IPS-18a (cell line): ENCODE results near the gene IL15RA.
"Not testable (repeated sequence)": the region's sequence is repeated elsewhere in the genome, so short reads cannot be mapped to it uniquely, and the experiment has no call there.

ENCODE experiments used
- H3K27ac ChIP-seq: one replicate; pipeline ENCODE4 v1.5.1; 2013; ENCODE audit warnings: low read length
- H3K27me3 ChIP-seq: one replicate; pipeline ENCODE4 v1.6.1; 2013; ENCODE audit warnings: mild to moderate bottlenecking, low read length; ENCODE audit not compliant: control insufficient read depth, insufficient read depth
- H3K36me3 ChIP-seq: one replicate; pipeline ENCODE4 v1.6.1; 2013; ENCODE audit warnings: low read depth, low read length; ENCODE audit not compliant: control insufficient read depth
- H3K4me1 ChIP-seq: one replicate; pipeline ENCODE4 v1.6.1; 2013; ENCODE audit warnings: low read depth, low read length; ENCODE audit not compliant: control insufficient read depth
- H3K4me3 ChIP-seq: one replicate; pipeline ENCODE4 v1.5.1; 2013; ENCODE audit warnings: low read length
- H3K9ac ChIP-seq: one replicate; pipeline ENCODE4 v1.6.1; 2013; ENCODE audit warnings: mild to moderate bottlenecking, low read length, moderate library complexity
- H3K9me3 ChIP-seq: one replicate; pipeline ENCODE4 v1.6.1; 2013; ENCODE audit warnings: low read depth, low read length; ENCODE audit not compliant: control insufficient read depth

Gene IL15RA

GRCh38 chr10:5911670-5912069 lies 65.7 kb downstream of the IL15RA start:
- H3K4me3 ChIP-seq = no peak overlapping the region
- H3K4me1 ChIP-seq = no peaks in the 10 kb centered on the region
- H3K36me3 ChIP-seq = peaks cover 73% of the 10 kb centered on the region
- H3K27ac ChIP-seq = no peak overlapping the region
- no peaks in the 10 kb centered on the region for H3K9me3 ChIP-seq
- no peak overlapping the region for H3K9ac ChIP-seq
- no peaks in the 10 kb centered on the region for H3K27me3 ChIP-seq

GRCh38 chr10:5910323-5911100 lies 66.8 kb downstream of the IL15RA start:
- no peak overlapping the region for H3K27ac ChIP-seq
- H3K9me3 ChIP-seq = no peaks in the 10 kb centered on the region
- H3K4me3 ChIP-seq = no peak overlapping the region
- H3K36me3 ChIP-seq = peaks cover 69% of the 10 kb centered on the region
- no peaks in the 10 kb centered on the region for H3K27me3 ChIP-seq
- no peak overlapping the region for H3K9ac ChIP-seq
- no peaks in the 10 kb centered on the region for H3K4me1 ChIP-seq

GRCh38 chr10:5908676-5909075 lies 68.7 kb downstream of the IL15RA start:
- not testable (repeated sequence) for H3K9ac ChIP-seq, H3K4me3 ChIP-seq, H3K27ac ChIP-seq, H3K9me3 ChIP-seq, H3K27me3 ChIP-seq, H3K4me1 ChIP-seq
- peaks cover 51% of the 10 kb centered on the region for H3K36me3 ChIP-seq

- no peak overlapping the region for H3K9ac ChIP-seq
- H3K27me3 ChIP-seq = no peaks in the 10 kb centered on the region
- no peaks in the 10 kb centered on the region for H3K9me3 ChIP-seq
- H3K4me3 ChIP-seq = no peak overlapping the region
- H3K27ac ChIP-seq = no peak overlapping the region
- H3K4me1 ChIP-seq = no peaks in the 10 kb centered on the region
- peaks cover 37% of the 10 kb centered on the region for H3K36me3 ChIP-seq
Observed at GRCh38 chr10:5906651-5907050, 70.7 kb downstream of the IL15RA start.

- H3K4me1 ChIP-seq = no peaks in the 10 kb centered on the region
- peaks cover 30% of the 10 kb centered on the region for H3K36me3 ChIP-seq
- H3K27me3 ChIP-seq = no peaks in the 10 kb centered on the region
- H3K9ac ChIP-seq = no peak overlapping the region
- no peaks in the 10 kb centered on the region for H3K9me3 ChIP-seq
- H3K27ac ChIP-seq = no peak overlapping the region
- H3K4me3 ChIP-seq = no peak overlapping the region
Observed at GRCh38 chr10:5905854-5906507, 71.4 kb downstream of the IL15RA start.

GRCh38 chr10:5904227-5904626 lies 73.1 kb downstream of the IL15RA start:
- no peaks in the 10 kb centered on the region for H3K27me3 ChIP-seq
- H3K27ac ChIP-seq = no peak overlapping the region
- no peak overlapping the region for H3K9ac ChIP-seq

GRCh38 chr10:5903563-5903962 lies 73.8 kb downstream of the IL15RA start:
- H3K4me3 ChIP-seq = no peak overlapping the region
- no peaks in the 10 kb centered on the region for H3K4me1 ChIP-seq
- no peaks in the 10 kb centered on the region for H3K27me3 ChIP-seq
- H3K27ac ChIP-seq = no peak overlapping the region
- H3K9me3 ChIP-seq = no peaks in the 10 kb centered on the region
- H3K36me3 ChIP-seq = peaks cover 9% of the 10 kb centered on the region
- no peak overlapping the region for H3K9ac ChIP-seq

More at GRCh38 chr10:5904227-5904626, 73.1 kb downstream of the IL15RA start:
- Histone ChIP-seq H3K36me3 (peaks cover 16% of the 10 kb centered on the region), H3K9me3 (no peaks in the 10 kb centered on the region), H3K4me1 (no peaks in the 10 kb centered on the region), H3K4me3 (no peak overlapping the region)

- H3K27ac ChIP-seq = no peak overlapping the region
- H3K27me3 ChIP-seq = no peaks in the 10 kb centered on the region
- no peaks in the 10 kb centered on the region for H3K9me3 ChIP-seq
- no peak overlapping the region for H3K9ac ChIP-seq
- no peaks in the 10 kb centered on the region for H3K4me1 ChIP-seq
- H3K4me3 ChIP-seq = no peak overlapping the region
- H3K36me3 ChIP-seq = peaks cover 7% of the 10 kb centered on the region
Observed at GRCh38 chr10:5902511-5903274, 74.7 kb downstream of the IL15RA start.
